Measurements from ENCODE around the gene TMEM150A.

TMEM150A gene

GRCh38 chr2:85588236-85588635 is 14.3 kb downstream of the TMEM150A start:
- TF ChIP-seq CTCF (IDR thresholded peaks at IDR 0.05): no peak

- TF ChIP-seq CTCF (IDR thresholded peaks at IDR 0.05): no peak
These were observed 16.8 kb downstream of the TMEM150A start for GRCh38 chr2:85585781-85586105.

GRCh38 chr2:85584857-85585780 is 17.4 kb downstream of the TMEM150A start:
- TF ChIP-seq CTCF (IDR thresholded peaks at IDR 0.05): no peak

GRCh38 chr2:85584354-85584856 is 18.1 kb downstream of the TMEM150A start, which contains the start of gene VAMP5:
Gene VAMP5, plus strand, starts transcription at chr2:85584431. Its CDS starts 60 bp downstream, at chr2:85584491.
- no peak for TF ChIP-seq CTCF (IDR thresholded peaks at IDR 0.05)

- no peak for TF ChIP-seq CTCF (IDR thresholded peaks at IDR 0.05)
These were observed 18.7 kb downstream of the TMEM150A start for GRCh38 chr2:85583667-85584353.

GRCh38 chr2:85582492-85582891 is 20.0 kb downstream of the TMEM150A start:
- no peak for TF ChIP-seq CTCF (IDR thresholded peaks at IDR 0.05)

GRCh38 chr2:85580206-85580605 is 22.3 kb downstream of the TMEM150A start:
- TF ChIP-seq CTCF (IDR thresholded peaks at IDR 0.05): no peak
